Fibroblast of lung (primary cell): ENCODE results near the gene PPP2R2D. TPM values are rescaled to one million over a fixed set of nuclear protein-coding genes. Genes with fewer than 3 reads are reported as not detected.

Experiments used
- DNase-seq, 2 donors: peaks; one replicate each; pipeline versions ENCODE4 v3.0.0 to v3.0.0-alpha.2; 2010; ENCODE audit warnings: low read depth in 2 of 2
- H2AFZ ChIP-seq: 2 replicates; pipeline ENCODE4 v1.5.1; 2012; ENCODE audit warnings: low read length, control low read depth, inconsistent platforms
- H3K27ac ChIP-seq: 2 replicates; pipeline ENCODE4 v1.5.1; 2011; ENCODE audit warnings: low read length, control low read depth; ENCODE audit not compliant: insufficient read depth
- H3K27me3 ChIP-seq: 2 replicates; pipeline ENCODE4 v1.5.1; 2011; ENCODE audit warnings: mild to moderate bottlenecking, low read length; ENCODE audit not compliant: control insufficient read depth, insufficient read depth
- H3K36me3 ChIP-seq: 2 replicates; pipeline ENCODE4 v1.5.1; 2011; ENCODE audit warnings: low read length; ENCODE audit not compliant: control insufficient read depth, insufficient read depth
- H3K4me1 ChIP-seq: 2 replicates; pipeline ENCODE4 v1.5.1; 2011; ENCODE audit warnings: low read length; ENCODE audit not compliant: control insufficient read depth, insufficient read depth; ENCODE audit errors: extremely low read depth
- H3K4me2 ChIP-seq: 2 replicates; pipeline ENCODE4 v1.5.1; 2011; ENCODE audit warnings: low read length, control low read depth; ENCODE audit not compliant: insufficient read depth; ENCODE audit errors: extremely low read depth
- H3K4me3 ChIP-seq, 4 experiments: fragments of 200-600 bp in 1 of 4; sonication (generic) in 1 of 4; replicated peaks in 1 of 4; 2 replicates each; pipeline ENCODE4 v1.5.1; 2011 to 2016; ENCODE audit warnings: low read length in 4 of 4, low read depth in 3 of 4, mild to moderate bottlenecking in 3 of 4, control low read depth in 2 of 4, inconsistent platforms in 1 of 4, mixed read lengths in 1 of 4; ENCODE audit not compliant: insufficient read depth in 1 of 4; ENCODE audit errors: control extremely low read depth in 1 of 4
- H3K79me2 ChIP-seq: 2 replicates; pipeline ENCODE4 v1.5.1; 2012; ENCODE audit warnings: mild to moderate bottlenecking, low read length, inconsistent platforms; ENCODE audit not compliant: control insufficient read depth, insufficient read depth
- H3K9ac ChIP-seq: 2 replicates; pipeline ENCODE4 v1.5.1; 2011; ENCODE audit warnings: mild to moderate bottlenecking, low read length, control low read depth; ENCODE audit not compliant: insufficient read depth
- H3K9me3 ChIP-seq: 2 replicates; pipeline ENCODE4 v1.5.1; 2012; ENCODE audit warnings: low read depth, low read length; ENCODE audit not compliant: control insufficient read depth, insufficient read depth
- H4K20me1 ChIP-seq: 2 replicates; pipeline ENCODE4 v1.5.1; 2011; ENCODE audit warnings: low read length; ENCODE audit not compliant: control insufficient read depth, insufficient read depth; ENCODE audit errors: extremely low read depth
- EZH2 ChIP-seq: IDR thresholded peaks from 2 replicates; pipeline ENCODE4 v1.5.1; 2012; ENCODE audit warnings: low read length, control low read depth, mild to moderate bottlenecking; ENCODE audit errors: missing control alignments
- polyA plus RNA-seq, 2 donors: library from polyadenylated mRNA; depleted of rRNA in 1 of 2; stranded (reverse) in 1 of 2; unstranded in 1 of 2; fragments of >200 nt; gene quantifications; 2 replicates each; pipeline ENCODE4 v1.2.1, GENCODE V29; 2011 to 2012; ENCODE audit warnings: missing spikeins in 1 of 2
- total RNA-seq: library from RNA; depleted of rRNA; stranded (reverse); fragments of >200 nt; gene quantifications from 2 replicates; pipeline ENCODE4 v1.2.1, GENCODE V29; 2014
- TF ChIP-seq, protein P1 (sequence below), 2 donors: IDR thresholded peaks in 1 of 2; conservative IDR thresholded peaks in 1 of 2; 1 replicate in 1 of 2; 2 replicates in 1 of 2; pipeline ENCODE4 v1.5.1; 2011 to 2012; ENCODE audit warnings: low read length in 2 of 2, control low read depth in 1 of 2, inconsistent platforms in 1 of 2, low read depth in 1 of 2, mild to moderate bottlenecking in 1 of 2

PPP2R2D gene
- total and polyA plus RNA-seq, 2 donors (not counting 1 experiment from before 2014, with no cell fraction given), result 23.3 to 25.4 TPM

GRCh38 chr10:131996466-131997365, 95.9 kb downstream of the PPP2R2D start:
- peaks cover 4% of the 10 kb centered on the region for H3K4me1 ChIP-seq
- H3K9ac ChIP-seq, result no peak overlapping the region
- no peaks in the 10 kb centered on the region for H3K9me3 ChIP-seq
- no peak overlapping the region for H2AFZ ChIP-seq
- no peaks in the 10 kb centered on the region for H3K36me3 ChIP-seq
- H3K4me3 ChIP-seq, result no peak overlapping the region
- no peak overlapping the region for H3K27ac ChIP-seq
- H3K27me3 ChIP-seq, result no peaks in the 10 kb centered on the region
- DNase-seq, result no peak
- H3K4me2 ChIP-seq, result no peak overlapping the region
- H4K20me1 ChIP-seq, result no peaks in the 10 kb centered on the region
- TF ChIP-seq EZH2, result no peak
- TF ChIP-seq, protein P1, sequence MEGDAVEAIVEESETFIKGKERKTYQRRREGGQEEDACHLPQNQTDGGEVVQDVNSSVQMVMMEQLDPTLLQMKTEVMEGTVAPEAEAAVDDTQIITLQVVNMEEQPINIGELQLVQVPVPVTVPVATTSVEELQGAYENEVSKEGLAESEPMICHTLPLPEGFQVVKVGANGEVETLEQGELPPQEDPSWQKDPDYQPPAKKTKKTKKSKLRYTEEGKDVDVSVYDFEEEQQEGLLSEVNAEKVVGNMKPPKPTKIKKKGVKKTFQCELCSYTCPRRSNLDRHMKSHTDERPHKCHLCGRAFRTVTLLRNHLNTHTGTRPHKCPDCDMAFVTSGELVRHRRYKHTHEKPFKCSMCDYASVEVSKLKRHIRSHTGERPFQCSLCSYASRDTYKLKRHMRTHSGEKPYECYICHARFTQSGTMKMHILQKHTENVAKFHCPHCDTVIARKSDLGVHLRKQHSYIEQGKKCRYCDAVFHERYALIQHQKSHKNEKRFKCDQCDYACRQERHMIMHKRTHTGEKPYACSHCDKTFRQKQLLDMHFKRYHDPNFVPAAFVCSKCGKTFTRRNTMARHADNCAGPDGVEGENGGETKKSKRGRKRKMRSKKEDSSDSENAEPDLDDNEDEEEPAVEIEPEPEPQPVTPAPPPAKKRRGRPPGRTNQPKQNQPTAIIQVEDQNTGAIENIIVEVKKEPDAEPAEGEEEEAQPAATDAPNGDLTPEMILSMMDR (conservative IDR thresholded peaks at IDR 0.05 in 1 of 2, IDR thresholded peaks at IDR 0.05 in 1 of 2; ENCODE audit: low read depth in 1 of 2, low read length in 2 of 2), result no peak
- no peaks in the 10 kb centered on the region for H3K79me2 ChIP-seq

DNA sequence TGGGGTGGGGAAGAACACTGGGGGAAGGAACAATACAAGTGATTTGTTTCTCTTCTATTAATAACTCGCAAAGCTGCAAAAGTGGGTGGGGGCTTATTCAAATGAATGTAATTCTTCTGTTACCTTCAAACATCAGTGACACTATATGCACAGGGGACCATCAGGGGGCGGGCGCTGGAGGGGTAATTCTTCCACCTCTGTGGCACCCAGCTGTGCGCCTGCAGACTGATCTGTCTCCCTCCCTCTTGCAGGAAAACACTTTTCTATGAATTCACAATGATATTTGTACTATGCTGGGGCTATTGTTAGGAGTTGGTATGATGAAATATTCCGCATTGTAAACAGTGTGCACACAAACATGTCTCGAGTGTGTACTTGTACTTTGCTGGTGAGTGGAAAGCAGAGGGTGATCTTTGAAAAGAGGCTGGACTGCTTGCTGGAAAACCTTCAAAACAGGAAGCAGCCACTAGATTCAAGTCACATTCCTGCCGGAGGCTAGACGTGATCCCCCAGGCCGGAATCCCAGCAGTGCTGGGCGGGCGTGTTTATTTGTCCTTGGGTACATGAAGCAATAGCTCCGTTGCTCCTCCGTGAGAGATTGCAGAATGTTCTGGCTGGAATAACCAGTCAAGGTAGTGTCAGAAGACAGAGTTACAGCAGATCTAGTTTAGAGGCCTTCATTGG, 96.7 kb downstream of the PPP2R2D start:
- Histone ChIP-seq H3K27ac (no peak overlapping the region), H3K79me2 (no peaks in the 10 kb centered on the region), H3K4me1 (peaks cover 4% of the 10 kb centered on the region), H3K9me3 (no peaks in the 10 kb centered on the region), H3K9ac (no peak overlapping the region), H3K27me3 (no peaks in the 10 kb centered on the region), H3K36me3 (no peaks in the 10 kb centered on the region), H3K4me2 (peak overlapping the region; percentile 75), H4K20me1 (no peaks in the 10 kb centered on the region), H2AFZ (peak overlapping the region; percentile 81), H3K4me3 (peak overlapping the region in 2 of 4 experiments; percentile 16 to 26)
- TF ChIP-seq, protein P1 (conservative IDR thresholded peaks at IDR 0.05 in 1 of 2, IDR thresholded peaks at IDR 0.05 in 1 of 2; ENCODE audit: low read depth in 1 of 2, low read length in 2 of 2), result no peak
- TF ChIP-seq EZH2, result no peak
- peak; percentile 44 to 91 for DNase-seq
